Stimulated activated CD8-positive, alpha-beta memory T cell treated with anti-CD3 and anti-CD28 coated beads, Interleukin-4, amount 100 ng/mL, for 1 hour (primary cell): Measurements from ENCODE around the gene TAB2.
"Not testable (repeated sequence)": the region's sequence is repeated elsewhere in the genome, so short reads cannot be mapped to it uniquely, and the experiment has no call there.

ENCODE experiments used
- DNase-seq, 2 donors: peaks; one replicate each; pipeline ENCODE4 v3.0.0-alpha.2; 2020; ENCODE audit warnings: low read depth in 2 of 2, low spot score in 1 of 2

The TAB2 gene

GRCh38 chr6:149443411-149444181, 126.1 kb downstream of the TAB2 start:
- no peak for DNase-seq

- DNase-seq: not testable (repeated sequence)
Measured at GRCh38 chr6:149444360-149445094, 127.0 kb downstream of the TAB2 start.

- DNase-seq: no peak
Measured at GRCh38 chr6:149445095-149445466, 127.6 kb downstream of the TAB2 start.

- no peak for DNase-seq
Measured at GRCh38 chr6:149445573-149445972, 128.1 kb downstream of the TAB2 start.

- DNase-seq: no peak
Measured at GRCh38 chr6:149446791-149447376, 129.4 kb downstream of the TAB2 start.

GRCh38 chr6:149448821-149449453, 131.4 kb downstream of the TAB2 start:
- no peak for DNase-seq

GRCh38 chr6:149449831-149450678, 132.5 kb downstream of the TAB2 start:
- no peak for DNase-seq

GRCh38 chr6:149450679-149451375, 133.3 kb downstream of the TAB2 start:
- no peak for DNase-seq

GRCh38 chr6:149451376-149452036, 134.0 kb downstream of the TAB2 start:
- DNase-seq: no peak

GRCh38 chr6:149452037-149452939, 134.8 kb downstream of the TAB2 start:
- DNase-seq: no peak

GRCh38 chr6:149453597-149454345, 136.3 kb downstream of the TAB2 start:
- no peak for DNase-seq

- no peak for DNase-seq
Measured at GRCh38 chr6:149454346-149454848, 136.9 kb downstream of the TAB2 start.

GRCh38 chr6:149455031-149455732, 137.7 kb downstream of the TAB2 start:
- DNase-seq: no peak

GRCh38 chr6:149456311-149457021, 139.0 kb downstream of the TAB2 start:
- no peak for DNase-seq

- DNase-seq: no peak
Measured at GRCh38 chr6:149457316-149457884, 139.9 kb downstream of the TAB2 start.

GRCh38 chr6:149458196-149458595, 140.7 kb downstream of the TAB2 start:
- no peak for DNase-seq
